AML-193 (cell line): Measurements from ENCODE around the gene TRAPPC6A.
A peak's percentile ranks its signal among the peaks of the same experiment; 100 is the strongest.

Source experiments
- DNase-seq, 2 experiments: peaks; one replicate each; lab custom pipeline; 2025; lab: John Stamatoyannopoulos, UW

Gene TRAPPC6A

GRCh38 chr19:45186509-45187334 is 8.7 kb upstream of the TRAPPC6A start:
- no peak for DNase-seq

DNA sequence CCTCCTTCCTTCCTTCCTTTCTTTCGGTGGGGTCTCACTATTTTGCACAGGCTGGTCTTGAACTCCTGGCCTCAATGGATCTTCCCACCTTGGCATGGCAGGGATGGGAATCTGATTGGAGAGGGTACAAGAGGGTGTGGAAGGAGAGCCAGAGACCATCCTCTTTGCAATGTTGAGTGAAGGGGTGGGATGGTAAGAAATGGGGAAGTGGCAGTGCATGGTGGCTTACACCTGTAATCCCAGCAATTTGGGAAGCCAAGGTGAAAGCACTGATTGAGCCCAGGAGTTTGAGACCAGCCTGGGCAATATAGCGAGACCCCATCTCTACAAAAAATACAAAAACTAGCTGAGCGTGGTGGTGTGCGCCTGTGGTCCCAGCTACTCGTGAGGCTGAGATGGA is 6.1 kb upstream of the TRAPPC6A start:
- DNase-seq, result no peak

DNA sequence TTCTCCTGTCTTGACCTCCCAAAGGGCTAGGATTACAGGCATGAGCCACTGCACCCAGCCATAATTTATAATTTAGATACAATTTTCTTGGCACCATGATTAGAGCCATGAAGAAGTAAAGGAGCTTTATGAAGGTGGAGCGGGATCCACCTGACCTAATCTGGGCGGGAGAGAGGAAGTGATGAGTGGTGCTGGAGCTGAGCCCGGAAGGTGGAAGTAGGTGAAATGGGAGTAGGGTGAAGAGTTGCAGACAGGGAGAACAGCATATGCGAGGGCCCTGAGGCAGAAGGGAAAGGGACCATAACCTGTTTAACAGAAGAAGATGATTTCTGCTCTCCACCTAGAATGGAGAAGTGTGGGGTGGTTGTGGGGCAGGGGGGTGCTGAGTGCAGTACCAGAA is 4.7 kb upstream of the TRAPPC6A start:
- DNase-seq, result no peak

GRCh38 chr19:45180936-45181335 is 2.9 kb upstream of the TRAPPC6A start:
- no peak for DNase-seq

- no peak for DNase-seq
These were observed 1.9 kb upstream of the TRAPPC6A start for GRCh38 chr19:45179892-45180370.

GRCh38 chr19:45179072-45179891 is 1.2 kb upstream of the TRAPPC6A start:
- DNase-seq, result no peak

- DNase-seq, result peak; percentile 100
These were observed 430 bp upstream of the TRAPPC6A start, which contains the start of gene BLOC1S3 for GRCh38 chr19:45178262-45179071. TSS of gene BLOC1S3 (plus strand) at chr19:45178784. CDS start at chr19:45179297, 513 bp downstream.

- DNase-seq, result peak; percentile 14 to 26
These were observed 2.3 kb downstream of the TRAPPC6A start for GRCh38 chr19:45175515-45176345.

GRCh38 chr19:45173816-45174215 is 4.2 kb downstream of the TRAPPC6A start:
- DNase-seq, result no peak

- no peak for DNase-seq
These were observed 5.3 kb downstream of the TRAPPC6A start for GRCh38 chr19:45172611-45173208.

DNA sequence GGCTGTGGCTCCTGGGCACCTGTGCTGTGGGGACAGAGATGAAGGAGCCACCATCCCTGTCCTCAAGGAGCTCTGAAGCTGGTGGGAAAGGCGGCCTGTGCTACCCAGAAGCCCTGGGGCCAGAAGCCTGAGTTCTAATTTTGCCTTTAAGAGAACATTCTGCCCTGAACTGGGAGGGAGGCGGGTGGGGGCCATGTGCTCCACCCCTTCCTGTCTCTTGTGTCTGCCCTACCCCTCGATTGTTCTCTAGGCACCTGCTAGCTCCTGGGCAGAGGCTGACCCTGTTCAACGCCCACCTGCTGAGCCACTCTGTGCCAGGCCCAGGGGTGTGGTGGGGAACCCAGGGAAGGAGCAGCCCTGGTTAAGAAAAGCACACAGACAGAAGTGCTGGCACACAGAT is 5.9 kb downstream of the TRAPPC6A start:
- no peak for DNase-seq

DNA sequence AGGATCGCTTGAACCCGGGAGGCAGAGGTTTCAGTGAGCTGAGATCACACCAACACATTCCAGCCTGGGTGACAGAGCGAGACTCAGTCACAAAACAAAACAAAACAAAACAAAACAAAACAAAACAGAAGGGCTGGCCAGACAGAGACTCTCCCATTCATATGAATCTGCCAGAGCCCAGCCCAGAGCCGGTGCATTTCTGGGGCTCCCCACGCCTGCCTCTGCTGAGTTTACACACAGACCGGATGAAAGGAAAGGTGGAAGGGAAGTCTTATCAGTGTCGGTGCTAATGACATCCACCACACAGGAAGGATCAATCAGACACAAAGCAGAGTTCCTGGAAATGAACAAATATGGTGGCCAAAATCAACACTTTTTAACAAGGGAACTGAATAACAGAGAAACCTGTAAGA is 6.8 kb downstream of the TRAPPC6A start:
- no peak for DNase-seq

DNA sequence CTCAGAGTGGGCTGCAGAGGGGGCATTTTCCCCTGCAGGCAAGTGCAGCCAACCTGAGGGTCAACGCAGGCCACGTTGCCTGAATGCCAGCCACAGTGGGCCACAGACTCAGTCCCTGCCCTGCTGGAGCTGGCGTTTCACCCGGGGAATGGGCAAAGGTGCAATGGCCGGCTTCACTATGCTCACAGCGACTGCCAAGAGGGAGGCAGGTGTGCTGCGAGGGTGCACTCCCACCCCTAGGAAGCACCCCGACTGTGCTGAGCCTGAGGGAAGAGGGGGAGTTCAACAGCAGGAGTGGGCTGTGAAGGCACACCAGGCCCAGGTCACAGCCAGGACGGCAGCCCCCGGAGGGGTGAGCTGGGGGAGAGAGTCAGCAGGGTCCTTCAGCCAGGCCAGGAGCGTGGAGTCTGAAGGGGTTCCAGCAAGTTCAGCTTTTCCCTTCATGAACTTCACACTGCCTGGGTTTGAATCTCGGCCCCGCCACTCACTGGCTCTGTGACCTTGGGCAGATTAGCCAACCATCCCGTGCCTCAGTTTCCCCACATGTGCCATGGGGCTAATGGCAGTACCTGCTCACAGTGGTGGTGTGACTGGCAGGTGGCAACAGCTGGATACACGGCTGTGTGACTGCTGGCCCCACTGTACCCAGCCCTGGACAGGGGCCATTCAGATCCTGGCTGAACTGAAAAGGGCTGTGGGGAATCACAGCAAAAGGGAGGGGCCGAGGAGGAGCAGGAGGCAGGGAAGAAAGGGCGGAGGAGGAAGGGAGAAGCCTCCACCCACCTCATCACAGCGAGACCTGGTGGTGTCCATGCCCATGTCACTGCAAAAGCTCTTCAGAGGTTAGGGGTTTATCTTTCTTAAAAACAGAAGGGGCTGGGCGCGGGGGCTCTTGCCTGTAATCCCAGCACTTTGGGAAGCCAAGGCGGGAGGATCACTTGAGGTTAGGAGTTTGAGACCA is 7.6 kb downstream of the TRAPPC6A start:
- DNase-seq, result no peak

GRCh38 chr19:45169602-45170001 is 8.4 kb downstream of the TRAPPC6A start:
- DNase-seq, result no peak

- DNase-seq, result no peak
These were observed 9.2 kb downstream of the TRAPPC6A start for GRCh38 chr19:45168767-45169351.

GRCh38 chr19:45166723-45167252 is 11.2 kb downstream of the TRAPPC6A start:
- DNase-seq, result no peak

- no peak for DNase-seq
These were observed 13.3 kb downstream of the TRAPPC6A start for GRCh38 chr19:45164577-45165335.
